ENCODE results near the gene ASCC3.
A peak's percentile ranks its signal among the peaks of the same experiment; 100 is the strongest.

Gene ASCC3

GRCh38 chr6:100479179-100480035 lies 401.7 kb downstream of the ASCC3 start:
- TF ChIP-seq ZBTB7A (IDR thresholded peaks at IDR 0.05; ENCODE audit: low read depth) (no peak), CEBPB (IDR thresholded peaks at IDR 0.05) (no peak), FOXM1 (IDR thresholded peaks at IDR 0.05; ENCODE audit: borderline replicate concordance, low read depth) (no peak), RAD21 (IDR thresholded peaks at IDR 0.05; ENCODE audit: low read depth) (peak; percentile 93)

DNA sequence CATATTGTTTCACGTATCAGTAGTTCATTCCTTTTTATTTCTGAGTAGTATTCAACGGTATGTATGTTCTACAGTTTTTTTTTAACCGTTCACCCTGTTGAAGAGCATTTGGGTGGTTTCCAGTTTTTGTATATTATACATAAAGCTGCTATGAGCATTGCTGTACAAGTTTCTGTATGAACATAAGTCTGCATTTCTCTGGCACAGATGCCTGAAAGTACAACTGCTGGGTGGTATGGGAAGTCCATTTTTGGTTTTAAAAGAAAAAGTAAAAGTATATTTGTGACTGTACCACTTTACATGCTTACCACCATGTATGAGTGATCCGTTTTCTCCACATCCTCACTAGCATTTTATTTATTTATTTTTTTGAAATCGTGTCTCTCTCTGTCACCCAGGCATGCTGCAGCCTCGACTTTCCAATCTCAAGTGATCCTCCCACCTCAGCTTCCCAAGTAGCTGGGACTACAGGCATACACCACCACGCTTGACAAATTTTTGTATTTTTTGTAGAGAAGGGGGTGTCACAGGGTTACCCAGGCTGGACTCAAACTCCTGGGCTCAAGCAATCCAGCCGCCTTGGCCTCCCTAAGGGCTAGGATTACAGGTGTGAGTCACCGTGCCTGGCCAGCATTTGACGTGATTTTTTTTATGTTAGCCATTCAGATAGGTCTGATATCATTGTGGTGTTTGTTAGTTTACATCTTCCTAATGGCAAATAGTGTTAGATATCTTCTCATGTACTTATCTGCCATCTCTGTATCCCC lies 405.4 kb downstream of the ASCC3 start:
- TF ChIP-seq CEBPB (IDR thresholded peaks at IDR 0.05), result no peak
- TF ChIP-seq, protein P1, sequence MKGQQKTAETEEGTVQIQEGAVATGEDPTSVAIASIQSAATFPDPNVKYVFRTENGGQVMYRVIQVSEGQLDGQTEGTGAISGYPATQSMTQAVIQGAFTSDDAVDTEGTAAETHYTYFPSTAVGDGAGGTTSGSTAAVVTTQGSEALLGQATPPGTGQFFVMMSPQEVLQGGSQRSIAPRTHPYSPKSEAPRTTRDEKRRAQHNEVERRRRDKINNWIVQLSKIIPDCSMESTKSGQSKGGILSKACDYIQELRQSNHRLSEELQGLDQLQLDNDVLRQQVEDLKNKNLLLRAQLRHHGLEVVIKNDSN (IDR thresholded peaks at IDR 0.05), result no peak
- no peak for TF ChIP-seq NFIC (IDR thresholded peaks at IDR 0.05)
- TF ChIP-seq TCF12 (IDR thresholded peaks at IDR 0.05; ENCODE audit: low read depth), result no peak
- no peak for TF ChIP-seq YY1 (IDR thresholded peaks at IDR 0.05; ENCODE audit: low read depth)
- no peak for TF ChIP-seq TAF1 (IDR thresholded peaks at IDR 0.05; ENCODE audit: low read depth)
- TF ChIP-seq, protein P2, sequence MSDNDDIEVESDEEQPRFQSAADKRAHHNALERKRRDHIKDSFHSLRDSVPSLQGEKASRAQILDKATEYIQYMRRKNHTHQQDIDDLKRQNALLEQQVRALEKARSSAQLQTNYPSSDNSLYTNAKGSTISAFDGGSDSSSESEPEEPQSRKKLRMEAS (IDR thresholded peaks at IDR 0.05), result no peak
- no peak for TF ChIP-seq EGR1 (IDR thresholded peaks at IDR 0.05)
- no peak for TF ChIP-seq REST (IDR thresholded peaks at IDR 0.05; ENCODE audit: low read depth)
- TF ChIP-seq ZBTB7A (IDR thresholded peaks at IDR 0.05; ENCODE audit: low read depth), result no peak
- no peak for TF ChIP-seq FOXM1 (IDR thresholded peaks at IDR 0.05; ENCODE audit: borderline replicate concordance, low read depth)
- TF ChIP-seq TEAD4 (IDR thresholded peaks at IDR 0.05), result no peak
- no peak for TF ChIP-seq EP300 (IDR thresholded peaks at IDR 0.05; ENCODE audit: borderline replicate concordance)
- no peak for TF ChIP-seq CREB1 (IDR thresholded peaks at IDR 0.05; ENCODE audit: low read depth)
- TF ChIP-seq RAD21 (IDR thresholded peaks at IDR 0.05; ENCODE audit: low read depth), result no peak

DNA sequence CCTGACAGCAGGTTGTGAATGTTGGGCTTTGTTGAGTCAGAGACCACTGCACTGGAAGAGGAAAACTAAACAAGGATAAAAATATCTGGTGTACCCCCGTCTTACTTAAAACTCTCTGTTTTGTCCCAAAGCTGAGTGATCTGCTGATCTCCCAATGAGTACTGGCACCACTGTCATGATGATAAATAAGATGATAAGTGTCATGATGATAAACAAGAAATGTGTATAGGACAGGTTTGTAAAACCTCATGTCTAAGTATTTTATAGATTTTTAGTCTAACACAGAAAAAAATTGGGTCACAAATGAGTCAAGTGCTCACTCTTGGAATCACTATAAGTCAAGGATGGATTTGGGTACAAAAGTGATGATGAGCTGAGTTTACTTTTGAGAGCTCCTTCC lies 407.9 kb downstream of the ASCC3 start:
- TF ChIP-seq CREB1 (IDR thresholded peaks at IDR 0.05; ENCODE audit: low read depth) (no peak), TCF12 (IDR thresholded peaks at IDR 0.05; ENCODE audit: low read depth) (no peak), ZBTB7A (IDR thresholded peaks at IDR 0.05; ENCODE audit: low read depth) (no peak), CEBPB (IDR thresholded peaks at IDR 0.05) (no peak), EGR1 (IDR thresholded peaks at IDR 0.05) (no peak), TEAD4 (IDR thresholded peaks at IDR 0.05) (no peak), EP300 (IDR thresholded peaks at IDR 0.05; ENCODE audit: borderline replicate concordance) (no peak), RAD21 (IDR thresholded peaks at IDR 0.05; ENCODE audit: low read depth) (no peak), REST (IDR thresholded peaks at IDR 0.05; ENCODE audit: low read depth) (no peak), YY1 (IDR thresholded peaks at IDR 0.05; ENCODE audit: low read depth) (no peak), FOXM1 (IDR thresholded peaks at IDR 0.05; ENCODE audit: borderline replicate concordance, low read depth) (no peak), NFIC (IDR thresholded peaks at IDR 0.05) (no peak), TAF1 (IDR thresholded peaks at IDR 0.05; ENCODE audit: low read depth) (no peak)
- TF ChIP-seq, protein P2 (IDR thresholded peaks at IDR 0.05), result no peak
- TF ChIP-seq, protein P1 (IDR thresholded peaks at IDR 0.05), result no peak

GRCh38 chr6:100472674-100473073 lies 408.5 kb downstream of the ASCC3 start:
- no peak for TF ChIP-seq CEBPB (IDR thresholded peaks at IDR 0.05)
- TF ChIP-seq NFIC (IDR thresholded peaks at IDR 0.05), result no peak
- TF ChIP-seq, protein P2 (IDR thresholded peaks at IDR 0.05), result no peak
- no peak for TF ChIP-seq CREB1 (IDR thresholded peaks at IDR 0.05; ENCODE audit: low read depth)
- no peak for TF ChIP-seq REST (IDR thresholded peaks at IDR 0.05; ENCODE audit: low read depth)
- TF ChIP-seq TAF1 (IDR thresholded peaks at IDR 0.05; ENCODE audit: low read depth), result no peak
- no peak for TF ChIP-seq YY1 (IDR thresholded peaks at IDR 0.05; ENCODE audit: low read depth)
- no peak for TF ChIP-seq EP300 (IDR thresholded peaks at IDR 0.05; ENCODE audit: borderline replicate concordance)
- TF ChIP-seq TEAD4 (IDR thresholded peaks at IDR 0.05), result no peak
- TF ChIP-seq TCF12 (IDR thresholded peaks at IDR 0.05; ENCODE audit: low read depth), result no peak
